Measurements from ENCODE around the gene DNAJC9.

The DNAJC9 gene

DNA sequence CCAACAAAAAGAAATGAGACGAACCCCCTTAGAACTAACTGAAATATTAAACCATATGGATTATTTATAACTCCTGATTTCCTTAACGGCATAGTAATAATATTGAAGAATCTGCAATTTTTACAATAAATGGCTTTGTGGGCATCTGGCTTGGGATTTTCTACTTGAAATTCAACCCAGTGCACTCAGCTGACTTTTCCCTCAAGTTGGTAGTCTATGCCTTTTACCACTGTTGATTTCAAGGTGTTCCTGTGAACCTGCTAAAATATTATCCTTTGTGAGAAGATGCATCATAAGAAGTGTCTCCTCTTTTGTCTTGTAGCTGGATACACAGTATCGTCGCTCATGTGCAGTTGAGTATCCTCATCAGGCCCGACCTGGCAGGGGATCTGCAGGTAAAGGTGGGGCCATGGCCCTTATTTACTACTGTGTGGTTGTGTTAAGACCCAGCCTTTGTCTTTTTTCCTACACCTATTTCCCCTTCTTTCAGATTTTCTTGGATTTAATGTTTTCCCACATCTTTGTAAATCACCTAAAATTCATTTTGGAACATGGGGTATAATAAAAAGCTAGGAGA, 8.0 kb downstream of the DNAJC9 start:
- no peak for DNase-seq (ENCODE audit: low read depth)

DNA sequence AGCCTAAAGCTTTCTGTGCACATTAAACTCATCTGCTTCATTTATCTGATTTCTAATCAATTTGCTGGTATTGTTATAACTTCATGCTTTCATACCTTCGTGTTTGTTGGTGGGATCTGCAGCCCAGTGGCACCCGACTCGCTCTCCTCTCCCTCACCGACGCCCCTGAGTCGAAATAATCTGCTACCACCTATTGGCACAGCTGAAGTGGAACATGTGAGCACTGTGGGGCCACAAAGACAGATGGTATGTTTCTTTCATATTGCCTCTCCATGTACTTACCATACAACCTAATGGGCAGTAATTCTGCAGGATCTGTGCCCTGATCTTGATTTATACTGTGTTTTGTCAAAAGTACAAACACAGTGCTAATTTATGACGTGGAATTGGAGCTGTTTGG, 12.4 kb downstream of the DNAJC9 start:
- no peak for DNase-seq (ENCODE audit: low read depth)

DNA sequence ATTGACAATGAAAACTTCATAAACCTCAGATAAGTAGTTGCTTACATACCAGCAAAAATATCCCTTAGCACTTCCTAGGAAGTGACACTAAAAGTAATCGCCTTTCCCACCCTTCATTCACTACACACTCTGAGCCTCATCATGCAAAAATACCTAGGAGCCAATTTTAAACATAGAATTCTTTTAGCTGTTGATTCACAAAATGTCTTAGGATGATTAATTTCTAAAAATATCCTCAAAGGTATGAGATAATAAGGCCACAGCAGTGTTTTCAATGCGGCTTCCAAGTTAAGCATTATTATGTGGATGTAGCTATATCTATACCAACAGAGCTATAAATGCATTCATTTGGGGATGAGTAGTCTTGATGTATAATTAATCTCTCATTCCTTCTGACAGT, 13.2 kb downstream of the DNAJC9 start:
- no peak for DNase-seq (ENCODE audit: low read depth)

DNA sequence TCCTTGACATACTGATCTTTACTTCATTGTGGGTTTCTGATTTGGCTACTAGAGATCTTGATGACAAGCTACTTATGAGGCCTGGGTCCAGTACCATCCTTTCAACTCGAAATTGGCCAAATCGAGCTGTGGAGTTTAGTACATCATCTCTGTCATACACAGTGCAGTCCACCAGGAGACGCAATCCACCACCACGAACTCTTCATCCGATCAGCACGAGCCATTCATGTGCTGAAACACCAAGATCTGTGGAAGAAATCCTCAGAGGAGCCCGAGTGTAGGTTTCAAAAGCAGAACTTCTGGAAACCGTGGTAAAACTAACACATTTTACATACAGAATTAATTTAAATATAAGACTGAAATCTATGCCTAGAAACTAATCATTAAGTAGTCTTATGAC, 14.2 kb downstream of the DNAJC9 start:
- no peak for DNase-seq (ENCODE audit: low read depth)

DNA sequence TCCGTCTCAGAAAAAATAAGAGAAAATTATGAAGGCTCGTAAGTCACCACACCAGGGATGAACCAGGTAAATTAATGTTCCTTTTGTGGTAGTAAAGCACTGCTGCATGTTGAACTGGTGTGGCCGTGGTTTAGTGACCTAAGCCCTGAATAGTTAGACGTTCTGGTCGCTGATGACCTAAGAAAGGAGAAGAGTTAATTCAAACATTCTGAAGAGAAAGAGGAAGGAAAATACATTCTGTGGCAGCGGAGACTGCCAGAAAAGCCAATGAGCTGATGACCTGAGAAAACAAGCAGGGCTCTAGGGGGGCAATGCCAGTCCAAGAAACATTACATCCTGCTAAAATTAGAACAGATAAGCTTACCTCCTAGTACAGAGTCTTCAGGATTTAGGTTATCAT, 17.5 kb downstream of the DNAJC9 start:
- no peak for DNase-seq (ENCODE audit: low read depth)

DNA sequence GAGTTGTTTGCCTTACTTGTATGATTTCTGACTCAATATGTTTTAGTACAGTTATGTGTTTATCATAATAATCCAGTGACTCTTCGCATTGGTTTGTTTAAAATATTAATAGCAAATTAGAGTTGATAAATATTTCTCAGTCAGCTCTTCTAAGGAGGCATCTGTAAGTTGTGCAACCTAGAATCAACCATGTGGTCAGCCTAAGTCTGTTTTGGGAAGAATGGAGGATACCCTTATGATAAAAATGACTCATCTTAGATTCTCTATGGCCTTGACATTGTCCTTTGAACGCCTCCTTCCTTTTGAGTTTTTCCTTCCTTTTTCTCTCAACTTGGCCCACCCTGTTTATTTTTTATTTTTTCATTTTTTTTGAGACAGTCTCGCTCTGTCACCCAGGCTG, 18.8 kb downstream of the DNAJC9 start:
- no peak for DNase-seq (ENCODE audit: low read depth)

DNA sequence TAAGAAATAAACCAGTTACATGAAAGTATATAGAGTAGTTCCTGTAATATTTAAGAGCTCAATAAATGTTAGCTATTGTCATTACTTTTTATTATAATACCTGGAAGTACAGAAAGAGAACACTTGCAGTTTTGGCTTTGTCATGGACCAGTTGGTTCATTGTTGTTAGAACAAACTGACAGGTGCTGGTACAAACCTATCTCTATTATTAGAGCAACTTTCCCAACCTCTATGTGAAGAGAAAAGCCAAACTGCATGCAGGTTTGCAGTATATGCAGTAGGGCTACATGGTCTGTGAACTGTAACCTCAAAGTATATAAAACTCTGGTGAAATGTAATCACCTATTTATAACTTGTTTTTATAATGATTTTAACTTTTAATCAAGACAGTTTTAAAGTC, 20.4 kb downstream of the DNAJC9 start:
- DNase-seq (ENCODE audit: low read depth), result no peak

DNA sequence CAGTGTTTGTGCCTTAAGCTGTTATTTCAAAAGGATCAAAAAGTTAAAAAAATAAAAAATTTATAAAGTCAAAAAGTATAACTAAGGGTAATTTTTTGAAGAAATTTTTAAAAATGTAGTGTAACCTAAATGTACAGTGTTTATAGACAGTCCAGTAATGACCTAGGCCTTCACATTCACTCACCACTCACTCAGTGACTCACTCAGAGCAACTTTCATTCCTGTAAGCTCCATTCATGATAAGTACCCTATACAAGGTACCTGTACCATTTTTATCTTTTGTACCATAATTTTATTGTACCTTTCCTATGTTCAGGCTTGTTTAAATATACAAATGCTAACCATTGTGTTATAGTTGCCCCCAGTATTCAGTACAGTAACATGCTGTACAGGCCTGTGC, 21.5 kb downstream of the DNAJC9 start:
- no peak for DNase-seq (ENCODE audit: low read depth)

DNA sequence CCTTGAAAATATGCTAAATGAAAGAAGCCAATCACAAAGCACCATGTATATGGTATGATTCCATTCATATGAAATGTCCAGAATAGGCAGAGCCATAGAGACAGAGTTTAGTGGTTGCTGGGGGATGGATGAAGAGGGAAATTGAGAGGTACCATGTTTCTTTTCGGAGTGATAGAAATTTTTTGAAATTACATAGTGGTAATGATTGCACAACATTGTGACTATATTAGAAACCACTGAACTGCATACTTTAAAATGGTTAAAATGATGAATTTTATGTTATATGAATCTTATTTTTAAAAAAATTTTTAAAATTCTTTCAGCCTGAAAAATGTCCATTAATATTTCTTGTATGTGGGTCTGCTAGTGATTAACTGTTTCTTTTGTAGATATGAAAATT, 26.1 kb downstream of the DNAJC9 start:
- DNase-seq (ENCODE audit: low read depth), result no peak

DNA sequence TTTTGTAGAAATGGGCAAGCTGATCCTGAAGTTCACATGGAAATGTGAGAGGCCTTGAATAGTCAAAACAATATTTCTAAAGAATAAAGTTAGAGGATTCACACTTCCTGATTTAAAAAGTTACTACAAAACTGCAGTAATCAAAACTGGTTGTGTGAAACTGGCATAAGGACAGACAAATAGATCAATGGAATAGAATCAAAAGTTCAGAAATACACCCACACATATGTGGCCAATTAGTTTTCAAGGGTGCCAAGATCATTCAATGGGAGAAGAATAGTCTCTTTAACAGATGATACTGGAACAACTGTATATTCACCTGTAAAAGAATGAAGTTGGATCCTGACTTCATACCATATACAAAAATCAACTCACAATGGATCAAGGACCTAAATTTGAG, 27.7 kb downstream of the DNAJC9 start:
- DNase-seq (ENCODE audit: low read depth), result no peak

DNA sequence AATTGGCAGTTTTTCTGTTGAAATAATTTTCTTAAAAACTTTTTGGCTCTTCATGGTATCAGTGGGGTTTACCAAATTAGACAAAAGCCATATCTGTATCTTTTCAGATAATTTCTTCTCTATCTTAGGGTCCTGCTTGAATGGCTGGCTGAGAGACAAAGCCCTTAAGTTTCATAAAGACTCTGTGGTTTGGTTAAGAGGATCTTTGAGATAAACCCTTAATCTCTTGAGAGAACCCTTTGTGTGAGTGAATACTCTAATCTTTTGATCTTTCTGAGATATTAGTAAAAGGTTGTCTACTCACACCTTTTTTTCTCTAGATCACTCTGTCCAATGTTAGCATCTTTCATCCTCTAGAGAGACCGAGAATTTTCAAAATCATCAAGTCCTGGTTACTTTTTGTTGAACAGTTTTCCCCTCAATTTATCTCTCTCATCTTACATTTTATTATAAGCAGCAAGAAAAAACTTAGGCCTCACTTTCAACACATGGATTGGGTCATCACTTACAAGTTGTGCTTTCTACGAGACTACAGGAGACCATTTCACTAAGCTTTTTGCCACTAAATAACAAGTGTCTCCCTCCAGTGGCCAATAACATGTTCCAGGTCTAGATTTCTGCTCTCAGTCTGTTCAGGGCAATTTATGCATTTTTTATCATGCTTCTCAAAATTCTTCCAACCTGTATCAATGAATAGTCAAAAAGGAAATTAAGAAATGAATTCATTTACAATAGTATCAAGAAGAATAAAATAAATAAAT, 28.4 kb downstream of the DNAJC9 start:
- DNase-seq (ENCODE audit: low read depth), result no peak

DNA sequence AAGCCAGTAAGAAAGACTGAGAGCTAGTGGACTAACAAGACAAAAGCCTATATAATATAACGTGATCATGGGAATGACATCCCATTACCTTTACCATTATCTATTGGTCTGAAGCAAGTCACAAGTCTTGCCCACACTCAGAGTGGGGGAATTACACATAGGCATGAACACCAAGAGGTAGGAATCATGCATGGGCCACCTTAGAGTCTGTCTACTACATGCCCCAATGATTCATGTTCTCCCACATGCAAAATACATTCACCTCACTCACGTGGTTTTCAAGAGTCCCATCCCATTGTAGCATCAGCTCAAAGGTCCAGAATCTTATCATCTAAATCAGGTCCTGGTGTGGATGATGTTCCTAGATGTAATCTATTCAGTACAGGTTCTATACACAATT, 29.4 kb downstream of the DNAJC9 start:
- DNase-seq (ENCODE audit: low read depth), result no peak

DNA sequence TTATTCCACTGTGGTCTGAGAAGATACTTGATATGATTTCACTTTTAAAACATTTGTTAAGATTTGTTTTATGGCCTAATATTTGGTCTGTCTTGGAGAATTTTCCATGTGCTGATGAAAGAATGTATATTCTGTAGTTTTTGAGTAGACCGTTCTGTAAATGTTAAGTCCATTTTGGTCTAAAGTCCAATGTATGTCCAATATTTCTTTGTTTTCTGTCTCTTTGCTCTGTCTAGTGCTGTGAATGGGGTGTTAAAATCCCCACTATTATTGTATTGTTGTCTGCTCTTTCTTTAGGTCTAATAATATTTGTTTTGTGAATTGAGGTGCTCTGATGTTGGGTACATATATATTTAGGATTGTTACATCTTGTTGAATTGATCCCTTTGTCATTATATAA, 31.3 kb downstream of the DNAJC9 start:
- no peak for DNase-seq (ENCODE audit: low read depth)

DNA sequence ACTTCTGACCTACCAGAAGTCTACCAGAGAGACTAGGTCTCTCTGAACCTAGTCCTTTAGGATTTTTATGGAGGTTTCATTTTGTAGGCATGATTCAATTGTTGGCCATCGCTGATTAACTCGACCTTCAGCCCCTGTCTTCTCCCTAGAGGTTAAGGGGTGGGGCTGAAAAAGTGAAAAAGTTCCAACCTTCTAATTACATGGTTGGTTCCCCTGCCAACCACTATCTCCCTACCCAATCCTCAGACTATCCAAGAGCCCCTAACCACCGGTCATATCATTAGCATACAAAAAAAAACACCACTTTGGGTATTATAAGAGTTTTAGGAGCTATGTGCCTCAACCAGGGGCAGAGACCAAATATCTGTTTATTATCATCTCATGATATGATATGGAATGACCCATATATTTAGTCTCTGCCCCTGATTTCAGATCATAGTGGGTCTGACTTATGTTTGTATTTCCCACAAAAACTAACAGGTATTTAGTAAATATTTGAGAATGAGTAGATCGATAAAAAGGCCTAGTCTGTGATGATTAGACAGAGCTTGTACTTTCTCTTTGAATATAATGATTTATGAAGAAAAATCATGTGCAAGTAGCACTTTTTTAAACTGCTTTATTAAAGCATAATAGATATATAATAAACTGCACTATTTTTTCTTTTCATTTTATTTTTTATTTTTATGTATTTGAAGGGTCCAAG, 35.8 kb downstream of the DNAJC9 start:
- no peak for DNase-seq (ENCODE audit: low read depth)

DNA sequence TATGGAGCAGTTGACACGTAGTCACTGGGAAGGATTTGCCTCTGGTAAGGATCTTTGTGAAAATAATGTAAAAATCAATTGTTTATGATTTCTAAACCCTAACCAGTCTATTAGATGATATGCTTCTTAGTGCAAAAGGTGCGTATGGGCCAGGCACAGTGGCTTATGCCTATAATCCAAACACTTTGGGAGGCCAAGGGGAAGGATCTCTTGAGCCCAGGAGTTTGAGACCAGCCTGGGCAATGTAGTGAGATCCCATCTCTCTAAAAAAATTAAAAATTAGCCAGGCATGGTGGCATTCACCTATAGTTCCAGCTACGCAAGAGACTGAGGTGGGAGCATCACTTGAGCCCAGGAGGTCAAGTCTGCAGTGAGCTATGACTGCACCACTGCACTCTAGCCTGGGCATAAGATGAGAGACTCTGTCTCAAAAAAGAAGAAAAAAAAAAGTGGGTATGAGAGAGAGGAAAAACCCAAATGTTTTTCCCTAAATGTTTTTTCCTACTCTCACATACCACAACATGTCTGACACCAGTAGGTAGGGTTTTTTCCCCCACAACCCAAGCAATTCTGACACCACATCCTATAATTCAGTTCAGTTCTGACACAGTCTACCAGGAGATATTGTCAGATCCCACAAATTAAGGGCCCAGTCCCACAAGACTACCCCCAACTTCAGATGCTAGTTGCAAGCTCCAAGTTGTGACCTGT, 36.5 kb downstream of the DNAJC9 start:
- DNase-seq (ENCODE audit: low read depth), result no peak

DNA sequence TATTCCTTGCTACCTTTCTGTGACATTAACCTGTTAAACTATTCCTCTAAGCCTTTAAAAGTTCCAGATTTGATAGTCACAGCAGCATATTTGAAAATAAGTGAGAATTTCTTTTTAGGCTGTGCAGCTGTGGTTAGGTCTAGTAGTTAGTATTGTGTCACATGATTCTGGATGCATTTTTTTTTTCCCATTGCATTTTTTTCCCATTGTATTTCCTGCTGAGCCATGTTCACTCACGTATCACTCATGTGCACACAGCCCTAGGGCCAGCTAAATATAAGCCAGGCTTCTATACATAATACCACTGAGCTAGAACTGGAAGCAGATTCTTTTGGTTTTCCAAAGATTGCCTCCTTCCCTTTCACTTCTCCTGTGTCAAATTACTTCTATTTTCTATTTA, 37.4 kb downstream of the DNAJC9 start:
- DNase-seq (ENCODE audit: low read depth), result no peak

DNA sequence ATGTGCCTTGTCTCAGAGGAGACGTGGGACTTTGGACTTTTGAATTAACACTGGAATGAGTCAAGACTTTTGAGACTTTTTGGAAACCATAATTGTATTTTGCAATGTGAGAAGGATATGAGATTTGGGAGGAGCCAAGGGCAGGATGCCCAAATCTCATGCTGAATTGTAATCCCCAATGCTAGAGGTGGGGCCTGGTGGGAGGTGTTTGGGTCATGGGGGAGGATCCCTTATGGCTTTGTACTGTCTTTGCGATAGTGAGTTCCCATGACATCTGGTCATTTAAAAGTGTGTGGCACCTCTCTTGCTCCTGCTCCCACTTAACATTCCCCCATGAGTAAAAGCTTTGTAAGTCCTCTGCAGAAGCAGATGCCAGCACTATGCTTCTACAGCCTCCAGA, 39.2 kb downstream of the DNAJC9 start:
- DNase-seq (ENCODE audit: low read depth), result no peak

DNA sequence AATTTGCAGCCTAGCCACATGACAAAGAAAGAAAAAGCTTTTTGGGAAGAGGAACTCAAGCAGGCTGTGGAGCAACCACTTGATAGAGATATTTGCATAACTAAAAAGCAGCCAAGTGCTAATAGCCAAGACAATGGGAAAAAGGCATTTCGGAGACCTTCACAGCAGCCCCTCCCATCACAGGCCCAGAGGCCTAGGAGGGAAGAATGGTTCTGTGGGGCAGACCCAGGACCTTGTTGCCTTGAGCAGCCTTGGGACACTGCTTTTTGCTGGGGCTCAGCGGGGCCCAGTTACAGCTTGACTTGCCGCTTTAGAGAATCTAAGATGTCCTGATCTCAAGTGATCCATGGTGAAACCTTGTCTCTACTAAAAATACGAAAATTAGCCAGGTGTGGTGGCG, 40.7 kb downstream of the DNAJC9 start:
- no peak for DNase-seq (ENCODE audit: low read depth)

DNA sequence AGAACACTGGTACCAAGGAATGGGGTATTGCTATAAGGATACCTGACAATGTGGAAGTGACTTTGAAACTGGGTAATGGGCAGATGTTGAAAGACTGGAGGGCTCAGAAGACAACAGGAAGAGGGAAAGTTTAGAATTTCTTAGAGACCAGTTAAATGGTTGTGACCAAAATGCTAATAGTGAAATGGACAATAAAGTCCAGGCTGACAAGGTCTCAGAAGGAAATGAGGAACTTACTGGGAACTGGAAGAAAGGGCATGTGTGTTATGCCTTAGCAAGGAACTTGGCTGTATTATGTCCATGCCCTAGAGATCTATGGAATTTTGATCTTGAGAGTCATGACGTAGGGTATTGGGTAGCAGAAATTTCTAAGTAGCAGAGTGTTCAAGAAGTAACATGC, 41.2 kb downstream of the DNAJC9 start:
- DNase-seq (ENCODE audit: low read depth), result no peak

DNA sequence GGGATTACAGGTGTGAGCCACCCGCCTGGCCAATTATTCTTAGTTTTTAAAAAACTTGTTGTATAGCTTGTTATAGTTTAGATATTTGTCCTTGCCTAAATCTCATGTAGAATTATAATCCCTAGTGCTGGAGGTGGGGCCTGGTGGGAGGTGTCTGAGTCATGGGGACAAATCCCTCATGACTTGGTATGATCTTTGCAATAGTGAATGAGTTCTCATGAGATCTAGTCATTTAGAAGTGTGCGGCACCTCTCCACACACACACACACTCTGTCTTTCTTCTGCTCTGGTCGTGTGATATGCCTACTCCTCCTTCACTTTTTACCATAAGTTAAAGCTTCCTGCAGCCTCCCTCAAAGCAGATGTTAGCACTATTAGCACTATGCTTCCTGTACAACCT, 42.0 kb downstream of the DNAJC9 start:
- DNase-seq (ENCODE audit: low read depth), result no peak

Data from activated gamma-delta T cell treated with anti-CD3 and anti-CD28 coated beads, Interleukin-2, amount 50 U/mL, for 16 hours (primary cell).